Measurements from ENCODE around the gene CACNA1C.
A peak's percentile ranks its signal among the peaks of the same experiment; 100 is the strongest.
"Not testable (repeated sequence)": the region's sequence is repeated elsewhere in the genome, so short reads cannot be mapped to it uniquely, and the experiment has no call there.

CACNA1C gene

DNA sequence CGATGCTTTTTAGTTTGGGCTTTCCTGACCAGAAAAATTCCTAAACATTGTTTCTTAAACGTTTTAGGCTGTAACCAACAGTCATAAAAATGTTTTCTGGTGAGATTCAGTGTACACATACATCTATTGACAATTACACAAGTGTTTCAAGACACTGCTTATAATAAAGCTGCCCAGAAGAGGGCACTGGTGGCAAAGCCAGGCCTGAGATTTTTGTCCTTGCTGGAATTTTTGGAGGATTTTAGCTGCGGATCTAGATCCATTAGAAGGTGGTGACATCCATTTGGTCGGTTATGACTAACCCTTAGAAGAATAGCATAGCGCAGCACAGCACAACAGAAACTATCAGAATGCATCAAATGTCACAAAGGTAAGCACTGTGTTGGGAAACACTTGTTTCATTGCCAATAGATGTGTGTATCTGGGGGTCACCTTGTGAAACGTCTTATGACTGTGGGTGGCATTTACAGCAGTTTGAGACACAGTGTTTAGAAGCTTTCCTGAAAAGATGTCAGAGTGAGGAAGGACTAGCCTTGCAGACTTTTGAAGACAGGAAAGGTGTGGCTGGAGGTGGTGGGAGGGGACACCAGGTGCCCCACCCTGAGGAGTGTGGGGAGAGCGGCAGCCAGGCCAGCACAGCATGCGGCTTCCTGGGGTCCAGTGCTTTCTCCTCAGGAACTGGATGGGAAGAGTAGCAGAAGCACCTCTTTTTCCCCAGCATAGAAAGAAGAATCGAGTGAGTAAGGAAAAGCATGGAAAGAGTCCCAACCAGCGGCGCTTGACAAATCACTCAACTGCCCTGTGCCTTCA is 687.2 kb downstream of the CACNA1C start:
- peak; percentile 45 for FAIRE-seq

DNA sequence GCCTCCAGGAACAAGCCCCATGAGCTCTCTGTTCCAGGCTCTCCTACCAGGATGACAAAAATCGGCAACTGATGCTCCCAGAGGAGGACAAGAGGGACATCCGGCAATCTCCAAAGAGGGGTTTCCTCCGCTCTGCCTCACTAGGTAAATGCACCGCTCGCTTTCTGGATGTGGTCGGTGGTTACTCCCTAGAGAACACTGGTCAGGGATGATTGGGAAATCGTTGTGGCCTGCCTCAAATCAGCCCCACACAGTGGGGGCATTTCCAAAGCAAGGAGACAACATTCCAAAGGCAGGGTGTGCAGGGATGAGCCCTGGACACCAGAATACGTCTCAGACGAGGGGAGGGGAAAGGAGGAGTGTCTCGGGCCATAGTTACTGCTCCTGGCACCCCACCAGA is 689.2 kb downstream of the CACNA1C start:
- FAIRE-seq = not testable (repeated sequence)

DNA sequence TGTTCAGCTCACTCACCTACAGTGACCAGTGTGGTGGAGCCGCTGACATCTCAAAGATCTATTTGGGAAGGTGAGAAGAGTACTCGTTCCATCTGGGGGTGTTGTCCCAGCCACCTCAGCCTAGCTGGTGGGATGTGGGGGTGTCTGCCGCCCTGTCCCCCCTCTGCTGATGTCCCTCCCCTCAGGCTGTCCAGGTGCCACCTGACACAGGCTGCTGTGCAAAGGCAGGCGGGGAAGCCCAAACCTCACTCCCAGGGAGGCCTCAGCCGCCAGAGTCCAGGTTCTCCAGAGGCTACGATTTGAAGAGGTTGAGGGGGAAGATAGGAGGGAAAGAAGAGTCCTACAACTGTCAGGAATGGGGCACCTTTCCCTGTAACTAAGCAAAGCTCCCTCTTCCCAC is 690.7 kb downstream of the CACNA1C start:
- FAIRE-seq = no peak

DNA sequence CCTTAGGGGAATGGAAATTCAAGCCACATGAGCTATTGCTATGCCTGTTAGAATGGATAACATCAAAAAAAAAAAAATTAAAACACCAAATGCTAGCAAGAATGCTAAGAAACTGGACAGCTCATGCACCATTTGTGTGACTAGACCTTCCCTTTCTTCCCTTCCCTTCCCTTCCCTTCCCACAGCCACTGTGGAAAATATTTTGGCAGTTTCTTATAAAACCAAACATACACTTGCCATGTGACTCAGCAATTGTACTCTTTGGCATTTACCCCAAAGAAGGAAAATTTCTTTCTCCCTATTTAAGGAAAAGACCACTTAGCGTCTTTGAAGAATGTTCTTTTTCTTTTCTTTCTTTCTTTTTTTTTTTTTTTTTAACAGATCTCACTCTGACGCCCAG is 692.9 kb downstream of the CACNA1C start:
- FAIRE-seq = no peak

All from G401.6 (cell line).